B cell (primary cell): ENCODE measurements around the gene IFT27. TPM values are rescaled to one million over a fixed set of nuclear protein-coding genes. Genes with fewer than 3 reads are reported as not detected.

Source experiments
- ATAC-seq: fragments of 200-7000 bp; cut with Tn5 transposase; one replicate; pipeline ENCODE4 v1.10.0; 2021; ENCODE audit warnings: low read depth, mild to moderate bottlenecking, moderate number of reproducible peaks, moderate library complexity
- CTCF ChIA-PET: fragments of 350-600 bp; sonication (Branson Sonifier 250); formaldehyde crosslinking; loops from one replicate; lab custom pipeline; 2021; ENCODE audit warnings: antibody characterized with exemption, inconsistent platforms; lab: Charles Lee
- POLR2A ChIA-PET: fragments of 350-600 bp; sonication (Branson Sonifier 250); formaldehyde crosslinking; loops from one replicate; lab custom pipeline; 2021; ENCODE audit warnings: antibody characterized with exemption; lab: Charles Lee
- DNase-seq: peaks from one replicate; pipeline ENCODE4 v3.0.0; 2013
- H2AFZ ChIP-seq: 2 replicates; pipeline ENCODE4 v1.6.1; 2012; ENCODE audit warnings: mild to moderate bottlenecking, low read depth, low read length; ENCODE audit not compliant: insufficient read depth, poor library complexity, severe bottlenecking
- H3K27ac ChIP-seq, 2 donors: 1 replicate in 1 of 2; 2 replicates in 1 of 2; pipeline ENCODE4 v1.5.1; 2012 to 2013; ENCODE audit warnings: low read length in 2 of 2, mild to moderate bottlenecking in 2 of 2, moderate library complexity in 1 of 2
- H3K27me3 ChIP-seq, 4 experiments: fragments of 200-600 bp in 1 of 4; sonication (generic) in 1 of 4; replicated peaks in 1 of 4; 1 replicate in 2 of 4; 2 replicates in 2 of 4; pipeline versions ENCODE4 v1.6.1 to v1.7.0; 2013 to 2016; ENCODE audit warnings: low read length in 3 of 4, mild to moderate bottlenecking in 2 of 4, mixed read lengths in 1 of 4, moderate library complexity in 1 of 4; ENCODE audit not compliant: insufficient read depth in 4 of 4, control insufficient read depth in 3 of 4; ENCODE audit errors: control extremely low read depth in 1 of 4
- H3K36me3 ChIP-seq, 2 experiments: replicated peaks in 1 of 2; 1 replicate in 1 of 2; 2 replicates in 1 of 2; pipeline versions ENCODE4 v1.6.1 to v1.7.1; 2013; ENCODE audit warnings: low read length in 1 of 2; ENCODE audit not compliant: insufficient read depth in 2 of 2, control insufficient read depth in 1 of 2; ENCODE audit errors: control extremely low read depth in 1 of 2, extremely low read depth in 1 of 2
- H3K4me1 ChIP-seq, 2 donors: fragments of 200-600 bp in 1 of 2; sonication (generic) in 1 of 2; 1 replicate in 1 of 2; 2 replicates in 1 of 2; pipeline versions ENCODE4 v1.5.1 to v1.6.1; 2013 to 2017; ENCODE audit warnings: low read length in 2 of 2; ENCODE audit not compliant: control insufficient read depth in 2 of 2, insufficient read depth in 2 of 2
- H3K4me2 ChIP-seq: replicated peaks from 2 replicates; pipeline ENCODE3; 2012; ENCODE audit warnings: mild to moderate bottlenecking, low read depth, low read length; ENCODE audit not compliant: poor library complexity, severe bottlenecking
- H3K4me3 ChIP-seq, 5 experiments: fragments of 200-600 bp in 1 of 5; sonication (generic) in 1 of 5; 1 replicate in 3 of 5; 2 replicates in 2 of 5; pipeline versions ENCODE4 v1.5.1 to v1.7.0; 2011 to 2016; ENCODE audit warnings: low read length in 4 of 5, mild to moderate bottlenecking in 4 of 5, low read depth in 2 of 5, control low read depth in 1 of 5, moderate library complexity in 1 of 5; ENCODE audit not compliant: insufficient read depth in 1 of 5; ENCODE audit errors: control extremely low read depth in 1 of 5, extremely low read depth in 1 of 5
- H3K79me2 ChIP-seq: fragments of 200-600 bp; sonication (generic); one replicate; pipeline ENCODE4 v1.6.0; 2016; ENCODE audit warnings: low read length; ENCODE audit not compliant: control insufficient read depth, insufficient read depth
- H3K9ac ChIP-seq: fragments of 200-600 bp; sonication (generic); 2 replicates; pipeline ENCODE4 v1.6.1; 2017; ENCODE audit warnings: mild to moderate bottlenecking, low read length, moderate library complexity
- H3K9me3 ChIP-seq, 3 donors: one replicate each; pipeline versions ENCODE4 v1.6.1 to v1.7.1; 2013; ENCODE audit warnings: low read length in 2 of 3; ENCODE audit not compliant: control insufficient read depth in 2 of 3, insufficient read depth in 1 of 3; ENCODE audit errors: control extremely low read depth in 1 of 3
- H4K20me1 ChIP-seq: 2 replicates; pipeline ENCODE4 v1.6.0; 2012; ENCODE audit warnings: mild to moderate bottlenecking, low read length; ENCODE audit not compliant: insufficient read depth, control insufficient read depth, poor library complexity, severe bottlenecking
- H3K27ac Mint-ChIP-seq: one replicate; pipeline ENCODE4 v1.8.0; 2021; ENCODE audit warnings: mixed read lengths
- H3K27me3 Mint-ChIP-seq: one replicate; pipeline ENCODE4 v1.8.0; 2021; ENCODE audit warnings: mixed read lengths
- H3K4me1 Mint-ChIP-seq: one replicate; pipeline ENCODE4 v1.8.0; 2021; ENCODE audit warnings: mixed read lengths
- H3K4me3 Mint-ChIP-seq: one replicate; pipeline ENCODE4 v1.8.0; 2021; ENCODE audit warnings: mixed read lengths
- H3K9me3 Mint-ChIP-seq: one replicate; pipeline ENCODE4 v1.8.0; 2022; ENCODE audit warnings: mixed read lengths; ENCODE audit not compliant: insufficient read depth
- CTCF ChIP-seq: fragments of 200-600 bp; IDR thresholded peaks from one replicate; pipeline ENCODE4 v1.8.0; 2022; ENCODE audit warnings: antibody characterized with exemption, mild to moderate bottlenecking
- EZH2 ChIP-seq: IDR thresholded peaks from 2 replicates; pipeline ENCODE4 v1.6.1; 2012; ENCODE audit warnings: borderline replicate concordance, low read depth, mild to moderate bottlenecking, moderate library complexity, low read length; ENCODE audit not compliant: insufficient read depth, poor library complexity, severe bottlenecking
- WGBS: methylation state at CpG from one replicate; pipeline ENCODE4 v1.1.5; 2013; ENCODE audit warnings: missing lambda C conversion rate; ENCODE audit not compliant: insufficient coverage; 5-methylcytosine and 5-hydroxymethylcytosine counted together
- intact Hi-C: fragments of 100-400 bp; cut with micrococcal nuclease; formaldehyde crosslinking; loops from one replicate; pipeline ENCODE4 v1.10.0; 2022
- polyA plus RNA-seq: library from polyadenylated mRNA; depleted of rRNA; stranded (reverse); fragments of >200 nt; gene quantifications from 2 replicates; pipeline ENCODE4 v1.2.3, GENCODE V29; 2012
- total RNA-seq, 2 donors: library from RNA; stranded (reverse); fragments of 120-200 nt in 1 of 2; gene quantifications; 1 replicate in 1 of 2; 2 replicates in 1 of 2; pipeline versions ENCODE4 v1.2.3 to v1.2.4, GENCODE V29; 2013 to 2022

The IFT27 gene
- total and polyA plus RNA-seq, 2 donors (not counting 1 experiment from before 2014, with no cell fraction given), result 17.1 to 42.8 TPM

- no peaks in the 10 kb centered on the region for H3K4me1 Mint-ChIP-seq
- 95% methylated on average over 3 of the region's 6 CpGs for WGBS
- no peaks in the 10 kb centered on the region for H3K9me3 Mint-ChIP-seq
- H3K4me3 Mint-ChIP-seq, result no peak overlapping the region
- H3K36me3 ChIP-seq, result no peaks in the 10 kb centered on the region
- TF ChIP-seq EZH2 (no peak), CTCF (no peak)
- H3K27me3 Mint-ChIP-seq, result peaks cover 31% of the 10 kb centered on the region
- no peak for DNase-seq
- no peak overlapping the region for H3K4me3 ChIP-seq
- no peak overlapping the region for H2AFZ ChIP-seq
- H3K4me2 ChIP-seq, result no peak overlapping the region
- no peak overlapping the region for H3K27ac Mint-ChIP-seq
- no peaks in the 10 kb centered on the region for H3K4me1 ChIP-seq
- H3K27ac ChIP-seq, result no peak overlapping the region
- H3K27me3 ChIP-seq, result peaks cover 0 to 10% (median 2%) of the 10 kb centered on the region in 4 experiments
- intact Hi-C loops, result no loop called here
- H3K9ac ChIP-seq, result no peak overlapping the region
- H3K9me3 ChIP-seq, result no peaks in the 10 kb centered on the region
- no peaks in the 10 kb centered on the region for H3K79me2 ChIP-seq
- no peak for ATAC-seq
- ChIA-PET POLR2A (no interaction called here), CTCF (interaction anchor here (0.9 kb wide), 1 partner anchor 47 kb away, joined by 5 read pairs; no protein-coding TSS in a partner anchor)
- H4K20me1 ChIP-seq, result no peaks in the 10 kb centered on the region
Observed at GRCh38 chr22:36809351-36809750, 33.4 kb upstream of the IFT27 start.

- intact Hi-C loops, result no loop called here
- Histone ChIP-seq H3K27me3 (peaks cover 0 to 9% (median 2%) of the 10 kb centered on the region in 4 experiments), H3K4me2 (no peak overlapping the region), H3K9me3 (no peaks in the 10 kb centered on the region), H4K20me1 (no peaks in the 10 kb centered on the region), H3K36me3 (no peaks in the 10 kb centered on the region), H3K9ac (no peak overlapping the region), H3K27ac (no peak overlapping the region), H2AFZ (no peak overlapping the region), H3K4me3 (no peak overlapping the region), H3K79me2 (no peaks in the 10 kb centered on the region), H3K4me1 (no peaks in the 10 kb centered on the region)
- H3K9me3 Mint-ChIP-seq, result no peaks in the 10 kb centered on the region
- TF ChIP-seq CTCF (no peak), EZH2 (no peak)
- H3K4me1 Mint-ChIP-seq, result no peaks in the 10 kb centered on the region
- H3K4me3 Mint-ChIP-seq, result no peak overlapping the region
- WGBS, result no CpG with 5 or more reads among the region's 1 CpG
- H3K27ac Mint-ChIP-seq, result no peak overlapping the region
- DNase-seq, result no peak
- ChIA-PET POLR2A (no interaction called here), CTCF (interaction anchor here (0.9 kb wide), 1 partner anchor 47 kb away, joined by 5 read pairs; no protein-coding TSS in a partner anchor)
- H3K27me3 Mint-ChIP-seq, result peaks cover 26% of the 10 kb centered on the region
- no peak for ATAC-seq
Observed at GRCh38 chr22:36808721-36809344, 32.9 kb upstream of the IFT27 start.
